ENCODE results near the gene IL12RB1.
"Not testable (repeated sequence)": the region's sequence is repeated elsewhere in the genome, so short reads cannot be mapped to it uniquely, and the experiment has no call there.

Gene IL12RB1

DNA sequence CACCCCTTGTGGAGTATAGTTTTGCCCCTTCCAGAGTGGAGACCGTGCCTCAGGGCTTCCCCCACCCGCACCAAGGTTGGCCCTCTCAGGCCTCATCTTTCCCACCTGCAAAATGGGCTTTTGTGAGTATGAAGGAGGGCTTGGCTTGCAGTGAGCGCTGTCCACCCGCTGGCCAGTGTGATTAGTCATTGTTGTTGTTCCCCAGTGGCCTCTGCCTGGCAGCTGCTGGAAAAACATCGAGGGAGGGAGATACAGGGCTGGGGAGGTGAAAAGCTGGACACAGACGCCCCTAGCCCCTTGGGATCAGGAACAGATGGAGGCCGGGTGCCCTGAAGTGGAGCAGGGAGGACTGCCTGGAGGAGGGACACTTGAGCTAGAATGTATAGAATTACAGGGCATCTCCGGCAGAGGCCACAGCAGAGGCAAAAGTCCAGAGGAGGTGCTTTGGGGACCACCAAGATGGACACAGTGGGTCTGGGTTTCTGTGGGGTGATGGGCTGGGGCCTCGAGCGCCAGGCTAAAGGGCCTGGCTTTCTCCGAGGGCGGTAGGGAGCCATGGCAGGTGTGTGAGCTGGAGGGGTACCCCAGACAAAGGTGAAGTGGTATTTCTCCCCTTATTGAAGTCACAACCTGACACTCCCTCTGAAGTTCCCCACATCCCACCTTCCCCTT is 3.9 kb upstream of the IL12RB1 start:
- in situ Hi-C loops (cut with HindIII; ENCODE audit: low sequenced_read_pairs), result no loop called here

DNA sequence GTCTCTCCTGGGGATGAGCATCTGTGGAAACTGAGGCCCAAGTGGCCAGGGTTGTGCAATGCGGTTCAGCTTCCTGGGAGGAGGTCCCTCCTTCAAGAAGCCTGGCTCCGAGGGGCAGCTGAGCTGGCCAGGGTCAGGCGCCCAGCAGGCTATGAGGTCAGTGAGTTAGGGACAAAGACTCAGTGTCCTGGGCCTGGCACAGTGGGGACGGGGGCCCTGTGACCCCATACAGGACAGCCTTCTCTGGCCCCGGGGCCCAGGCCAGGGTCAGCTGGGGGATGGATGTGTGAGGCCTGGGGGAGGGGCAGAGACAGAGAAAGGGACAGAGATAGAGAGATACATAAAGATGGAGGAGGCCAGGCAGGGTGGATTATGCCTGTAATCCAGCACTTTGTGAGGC is 3.0 kb upstream of the IL12RB1 start:
- in situ Hi-C loops (cut with HindIII; ENCODE audit: low sequenced_read_pairs), result no loop called here

DNA sequence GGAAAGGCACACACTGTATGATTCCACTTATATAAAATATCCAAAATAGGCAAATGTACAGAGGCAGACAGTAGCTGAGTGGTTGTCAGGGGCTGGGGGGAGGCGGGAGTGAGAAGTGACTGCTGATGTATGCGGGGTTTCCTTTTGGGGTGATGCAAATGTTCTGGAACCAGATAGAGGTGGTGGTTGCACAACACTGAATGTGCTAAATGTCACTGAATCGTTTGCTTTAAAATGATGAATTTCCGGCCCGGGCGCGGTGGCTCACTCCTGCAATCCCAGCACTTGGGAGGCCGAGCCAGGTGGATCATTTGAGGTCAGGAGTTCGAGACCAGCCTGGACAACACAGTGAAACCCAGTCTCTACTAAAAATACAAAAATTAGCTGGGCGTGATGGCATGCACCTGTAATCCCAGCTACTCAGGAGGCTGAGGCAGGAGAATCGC is 2.4 kb upstream of the IL12RB1 start:
- in situ Hi-C loops (cut with HindIII; ENCODE audit: low sequenced_read_pairs), result not testable (repeated sequence)

DNA sequence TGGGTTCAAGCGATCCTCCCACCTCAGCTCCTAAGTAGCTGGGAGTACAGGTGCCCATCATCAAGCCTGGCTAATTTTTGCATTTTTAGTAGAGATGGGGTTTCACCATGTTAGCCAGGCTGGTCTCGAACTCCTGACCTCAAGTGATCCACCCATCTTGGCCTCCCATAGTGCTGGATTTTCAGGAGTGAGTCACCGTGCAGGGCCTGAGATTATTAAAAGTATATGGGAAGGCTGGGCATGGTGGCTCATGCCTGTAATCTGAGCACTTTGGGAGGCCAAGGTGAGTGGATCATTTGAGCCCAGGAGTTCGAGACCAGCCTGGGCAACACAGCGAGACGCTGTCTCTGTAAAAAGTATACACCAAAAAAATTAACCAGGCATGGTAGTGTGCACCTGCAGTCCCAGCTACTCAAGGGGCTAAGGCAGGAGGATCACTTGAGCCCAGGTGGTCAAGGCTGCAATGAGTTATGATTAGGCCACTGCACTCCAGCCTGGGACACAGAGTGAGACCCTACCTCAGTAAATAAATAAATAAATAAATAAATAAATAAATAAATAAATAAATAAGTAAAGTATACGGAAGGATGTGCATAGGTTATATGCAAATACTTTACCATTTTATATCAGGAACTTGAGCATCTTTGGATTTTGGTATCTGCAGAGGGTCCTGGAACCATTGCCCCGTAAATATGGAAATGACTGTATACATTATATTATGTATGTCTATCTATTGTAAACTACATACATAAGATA is 854 bp downstream of the IL12RB1 start:
- in situ Hi-C loops (cut with HindIII; ENCODE audit: low sequenced_read_pairs), result no loop called here

DNA sequence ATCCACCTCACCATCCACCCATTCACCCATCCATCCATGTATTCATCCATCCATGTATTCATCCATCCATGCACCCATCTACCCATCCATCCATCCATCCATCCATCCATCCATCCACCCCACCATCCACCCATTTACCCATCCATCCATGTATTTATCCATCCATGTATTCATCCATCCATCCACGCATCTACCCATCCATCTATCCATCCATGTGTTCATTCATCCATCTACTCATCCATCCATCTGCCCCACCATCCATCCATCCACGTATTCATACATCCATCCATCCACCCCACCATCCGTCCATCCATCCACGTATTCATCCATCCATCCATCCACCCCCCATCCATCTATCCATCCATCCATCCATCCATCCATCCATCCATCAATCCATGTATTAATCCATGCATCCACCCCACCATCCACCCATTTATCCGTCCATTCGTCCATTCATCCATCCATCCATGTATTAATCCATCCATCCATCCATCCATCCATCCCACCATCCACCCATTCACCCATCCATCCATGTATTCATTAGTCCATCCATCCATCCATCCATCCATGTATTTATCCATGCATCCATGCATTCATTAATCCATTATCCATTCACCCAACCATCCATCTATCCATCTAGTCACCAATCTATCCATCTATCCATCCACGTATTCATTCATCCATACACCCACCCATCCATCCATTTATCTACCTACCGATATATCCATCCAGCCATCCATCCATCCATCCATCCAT is 2.6 kb downstream of the IL12RB1 start:
- in situ Hi-C loops (cut with HindIII; ENCODE audit: low sequenced_read_pairs), result no loop called here

DNA sequence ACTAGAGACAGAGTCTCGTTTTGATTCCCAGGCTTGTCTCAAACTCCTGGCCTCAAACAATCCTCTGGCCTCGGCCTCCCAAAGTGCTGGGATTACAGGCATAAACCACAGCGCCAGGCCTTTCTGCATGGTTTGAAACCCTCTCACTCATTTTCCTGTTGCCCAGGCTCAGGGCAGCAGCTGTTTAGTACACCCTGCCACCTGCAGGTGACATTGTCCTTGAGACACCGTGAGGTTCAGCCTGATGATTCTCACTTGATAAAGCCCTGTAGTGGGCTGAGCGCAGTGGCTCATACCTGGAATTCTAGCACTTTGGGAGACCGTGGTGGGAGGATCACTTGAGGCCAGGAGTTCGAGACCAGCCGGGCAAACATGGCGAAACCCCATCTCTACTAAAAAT is 12.5 kb downstream of the IL12RB1 start:
- in situ Hi-C loops (cut with HindIII; ENCODE audit: low sequenced_read_pairs), result no loop called here

DNA sequence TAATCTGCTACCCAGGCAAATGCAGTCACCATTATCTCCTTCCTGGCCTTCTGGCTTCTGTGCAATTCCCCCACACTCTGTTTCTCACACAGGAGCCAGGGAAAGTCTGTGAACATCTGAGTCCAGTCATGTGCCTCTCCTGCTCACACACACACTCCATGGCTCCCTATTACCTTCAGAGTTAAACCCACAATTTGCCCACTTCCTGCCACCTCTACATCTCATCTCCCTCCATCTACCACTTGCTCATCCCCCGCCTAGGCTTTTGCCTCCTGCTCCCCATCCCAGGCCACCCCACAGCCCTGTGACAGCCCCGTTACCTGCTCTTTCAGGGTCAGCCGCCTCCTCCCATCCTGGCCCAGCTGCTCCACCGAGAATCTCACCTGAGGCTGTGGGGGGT is 13.5 kb downstream of the IL12RB1 start:
- in situ Hi-C loops (cut with HindIII; ENCODE audit: low sequenced_read_pairs), result no loop called here

DNA sequence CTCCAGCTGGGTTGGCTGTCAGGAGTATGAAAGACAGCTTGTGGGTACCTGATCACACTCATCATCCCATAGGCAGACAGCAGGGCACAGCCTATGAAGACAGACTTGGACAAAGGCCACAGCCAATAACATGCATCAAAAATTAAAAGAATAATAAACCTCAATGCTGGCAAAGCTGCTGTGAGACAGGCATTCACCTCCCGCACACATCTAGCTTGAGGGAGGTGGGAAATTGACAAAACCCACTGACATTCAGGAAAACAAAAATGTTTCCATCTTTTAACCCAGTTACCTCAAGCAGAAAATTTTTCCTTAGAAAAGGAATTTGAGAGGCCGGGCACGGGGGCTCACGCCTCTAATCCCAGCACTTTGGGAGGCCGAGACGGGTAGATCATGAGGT is 14.4 kb downstream of the IL12RB1 start:
- in situ Hi-C loops (cut with HindIII; ENCODE audit: low sequenced_read_pairs), result no loop called here

DNA sequence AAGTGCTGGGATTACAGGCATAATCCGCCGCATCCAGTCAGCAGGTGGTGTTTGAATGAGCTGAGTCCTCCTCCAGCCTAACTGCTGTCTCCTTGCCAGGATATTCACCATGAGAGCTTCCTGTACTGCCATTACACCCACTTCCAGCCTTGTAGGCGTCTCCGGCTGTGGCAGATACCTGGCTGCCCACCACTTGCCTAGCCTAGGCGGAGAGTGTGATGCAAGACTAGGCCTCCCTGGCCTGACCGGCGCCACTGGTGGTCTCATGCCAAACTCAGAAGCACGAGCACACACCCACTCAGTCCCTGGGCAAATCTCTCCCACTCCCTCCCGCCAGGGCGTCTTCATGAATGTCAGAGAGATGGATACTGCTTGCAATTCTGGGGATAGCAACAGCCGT is 16.6 kb downstream of the IL12RB1 start:
- in situ Hi-C loops (cut with HindIII; ENCODE audit: low sequenced_read_pairs), result no loop called here

DNA sequence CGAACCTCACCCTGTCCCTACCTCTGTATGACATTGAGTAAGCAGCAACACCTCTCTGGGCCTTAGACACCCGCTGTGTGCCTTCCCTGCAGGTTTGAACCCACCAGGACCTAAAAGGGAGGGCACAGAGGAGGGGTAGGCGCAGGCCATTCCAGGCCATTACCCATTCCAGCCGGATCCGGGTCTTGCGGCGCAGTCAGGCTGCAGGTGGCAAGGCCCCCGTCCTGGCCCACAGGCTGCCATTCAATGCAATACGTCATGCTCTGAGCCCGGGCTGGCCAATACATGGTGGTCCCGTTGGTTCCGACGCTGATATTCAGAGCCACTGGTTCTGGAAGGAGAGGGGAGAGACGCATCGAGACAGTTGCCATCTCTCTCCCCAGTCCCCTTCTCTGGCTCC is 17.4 kb downstream of the IL12RB1 start:
- in situ Hi-C loops (cut with HindIII; ENCODE audit: low sequenced_read_pairs), result no loop called here

DNA sequence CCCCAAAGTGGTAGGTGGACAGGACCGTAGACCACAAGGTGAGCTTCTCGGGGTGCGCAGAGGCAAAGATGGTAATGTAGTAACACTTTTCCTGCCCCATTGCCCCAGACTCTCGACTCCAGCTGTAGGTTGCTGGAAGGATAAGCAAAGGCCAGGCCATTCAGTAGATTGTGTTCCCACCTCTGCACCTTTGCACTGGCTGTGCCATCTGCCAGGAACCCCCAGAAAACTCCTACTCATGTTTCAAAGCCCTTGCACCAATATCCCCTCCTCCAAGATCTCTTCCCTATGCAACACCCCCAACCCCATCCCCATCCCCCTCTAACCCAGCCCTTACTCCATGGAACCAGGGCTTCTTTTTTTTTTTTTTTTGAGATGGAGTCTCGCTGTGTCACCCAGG is 18.3 kb downstream of the IL12RB1 start:
- in situ Hi-C loops (cut with HindIII; ENCODE audit: low sequenced_read_pairs), result no loop called here

DNA sequence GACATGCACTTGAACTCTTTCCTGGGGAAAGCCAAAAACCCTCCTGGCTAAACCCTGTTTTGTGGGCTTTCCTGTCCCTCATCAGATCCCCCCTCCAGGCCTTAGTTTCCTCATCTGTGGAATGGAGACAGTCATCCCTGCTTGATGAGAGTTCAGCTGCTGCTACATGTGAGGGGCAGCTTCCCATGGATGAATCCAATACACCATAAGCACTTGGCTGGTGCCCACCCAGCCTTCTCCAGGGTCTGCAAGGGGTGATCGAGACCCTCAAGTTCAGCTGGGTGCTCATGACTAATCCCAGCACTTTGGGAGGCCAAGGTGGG is 21.6 kb downstream of the IL12RB1 start:
- in situ Hi-C loops (cut with HindIII; ENCODE audit: low sequenced_read_pairs), result no loop called here

DNA sequence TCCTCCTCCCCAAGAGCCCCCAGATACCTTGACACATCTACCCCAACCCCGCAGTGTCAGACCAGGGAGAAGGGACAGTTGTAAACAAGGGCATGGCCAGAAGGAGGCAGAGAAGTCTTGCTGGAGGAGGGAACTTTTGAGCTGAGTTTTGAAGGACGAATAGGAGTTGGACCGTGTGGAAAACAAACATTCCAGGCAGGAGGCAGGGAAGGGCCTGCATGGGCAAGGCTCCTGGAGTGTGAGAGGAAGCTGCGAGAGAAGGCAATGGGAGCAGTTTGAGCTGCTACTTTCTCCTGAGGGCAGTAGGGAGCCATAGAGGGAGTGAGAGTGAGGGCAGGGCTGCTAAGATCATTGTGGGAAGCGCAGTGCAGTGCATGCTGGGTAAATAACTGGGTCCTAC is 23.3 kb downstream of the IL12RB1 start:
- in situ Hi-C loops (cut with HindIII; ENCODE audit: low sequenced_read_pairs), result no loop called here

DNA sequence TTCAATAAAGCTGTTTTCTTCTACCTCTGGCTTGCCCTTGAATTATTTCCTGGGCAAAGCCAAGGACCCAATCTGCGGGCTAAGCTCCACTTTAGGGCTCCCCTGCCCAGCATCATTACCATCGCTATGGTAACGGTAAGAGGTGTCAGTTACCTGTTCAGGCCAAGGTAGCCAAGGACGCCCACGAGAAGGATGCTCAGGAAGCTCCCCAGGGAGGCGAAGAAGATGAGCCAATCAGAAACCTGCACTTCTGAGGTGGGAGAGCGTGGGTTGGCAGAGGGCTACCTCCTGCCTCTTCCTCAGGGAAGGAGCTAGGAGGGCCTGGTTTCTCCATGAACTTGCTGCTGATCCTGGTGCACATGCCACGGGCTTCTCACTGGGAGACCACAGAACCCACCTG is 24.7 kb downstream of the IL12RB1 start:
- in situ Hi-C loops (cut with HindIII; ENCODE audit: low sequenced_read_pairs), result no loop called here

DNA sequence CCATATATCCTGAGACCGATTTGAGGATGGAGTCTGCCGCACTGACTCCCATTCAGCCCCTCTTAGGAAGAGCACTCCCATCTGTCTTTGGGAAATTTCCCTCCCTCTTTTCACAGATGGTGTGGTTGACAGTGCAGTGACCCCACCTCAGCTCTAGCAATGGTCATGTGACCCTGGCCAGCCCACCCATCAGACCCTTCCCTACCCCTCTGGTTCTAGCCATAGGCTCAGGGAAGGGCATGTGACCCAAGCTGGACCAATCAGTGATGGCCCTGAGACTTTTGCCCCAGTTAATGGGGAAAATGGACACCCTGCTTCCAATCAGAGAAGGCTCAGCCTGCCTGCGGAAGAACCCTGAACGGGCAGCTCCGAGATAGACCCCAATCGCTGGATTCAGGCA is 26.3 kb downstream of the IL12RB1 start:
- in situ Hi-C loops (cut with HindIII; ENCODE audit: low sequenced_read_pairs), result no loop called here

DNA sequence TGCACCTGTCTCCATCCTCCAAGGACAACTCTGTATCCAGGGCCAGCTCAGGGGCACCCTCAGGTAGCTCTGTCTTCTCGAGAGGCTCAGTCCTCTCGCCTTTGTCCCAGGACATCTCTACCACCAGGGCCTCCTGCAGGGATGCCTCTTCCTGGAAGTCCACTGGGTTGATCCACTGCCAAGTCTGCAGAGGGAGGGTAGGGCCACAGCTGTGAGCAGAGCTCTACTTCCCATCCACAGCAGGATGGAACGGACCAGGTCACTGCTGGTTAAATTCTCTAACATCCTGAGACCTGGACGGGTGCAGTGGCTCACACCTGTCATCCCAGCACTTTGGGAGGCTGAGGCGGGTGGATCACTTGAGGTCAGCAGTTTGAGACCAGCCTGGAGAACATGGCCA is 26.8 kb downstream of the IL12RB1 start:
- in situ Hi-C loops (cut with HindIII; ENCODE audit: low sequenced_read_pairs), result no loop called here

DNA sequence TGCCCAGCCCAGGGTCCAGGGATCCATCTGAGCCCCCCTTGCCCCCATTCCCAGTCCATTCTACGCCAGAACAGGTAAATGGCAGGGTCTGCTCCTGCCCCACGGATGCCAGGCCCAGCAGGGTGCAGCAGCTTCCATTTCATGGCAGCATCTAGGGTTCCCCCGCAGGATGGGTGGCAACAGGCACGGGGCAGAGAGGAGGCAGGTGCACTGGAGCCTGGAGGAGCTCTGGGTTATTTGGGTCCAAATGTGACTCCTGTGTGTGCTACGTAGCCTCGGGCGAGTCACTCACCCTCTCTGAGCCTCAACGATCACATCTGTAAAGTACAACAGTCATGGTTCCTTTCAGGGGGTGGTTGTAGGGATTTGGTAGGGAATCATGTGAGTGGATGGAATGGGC is 27.4 kb downstream of the IL12RB1 start:
- in situ Hi-C loops (cut with HindIII; ENCODE audit: low sequenced_read_pairs), result no loop called here

DNA sequence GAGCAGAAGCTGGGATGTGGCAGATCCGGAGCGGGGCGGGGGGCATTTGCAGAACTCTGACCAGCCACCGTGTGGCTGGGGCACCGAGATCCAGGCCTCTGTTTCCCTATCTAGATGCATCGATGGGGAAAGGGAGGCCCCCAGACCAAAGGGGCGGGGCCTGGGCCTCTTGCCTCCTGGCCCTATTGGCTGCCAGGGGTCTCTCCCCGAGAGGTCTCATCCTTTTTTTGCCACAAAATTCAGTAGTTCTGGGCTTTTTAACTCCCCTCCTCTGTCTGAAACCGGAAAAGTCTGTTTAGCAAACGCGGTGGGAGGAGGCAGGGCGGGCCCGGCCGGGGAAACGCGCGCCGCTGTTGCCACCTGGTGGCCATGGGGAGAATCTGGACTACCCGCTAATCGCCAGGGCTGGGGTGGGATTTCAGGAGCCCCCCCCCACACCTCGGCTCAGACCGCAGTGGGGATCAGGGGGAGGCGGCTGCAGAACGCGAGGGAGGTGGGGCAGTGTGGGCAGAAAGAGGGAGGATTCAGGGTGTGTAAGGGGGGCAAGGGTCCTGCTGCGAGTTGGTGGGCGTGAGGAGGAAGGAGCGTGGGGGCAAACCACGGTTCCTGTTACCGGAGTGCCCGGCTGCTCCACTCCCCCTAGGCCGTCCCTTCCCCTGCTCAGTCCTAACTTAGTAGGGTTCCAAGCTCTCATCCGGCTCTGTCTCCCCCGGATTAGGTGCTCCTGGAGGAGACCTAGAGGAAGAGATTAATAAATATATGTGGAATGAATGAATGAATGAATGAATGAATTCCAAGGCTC is 28.3 kb downstream of the IL12RB1 start:
- in situ Hi-C loops (cut with HindIII; ENCODE audit: low sequenced_read_pairs), result no loop called here

DNA sequence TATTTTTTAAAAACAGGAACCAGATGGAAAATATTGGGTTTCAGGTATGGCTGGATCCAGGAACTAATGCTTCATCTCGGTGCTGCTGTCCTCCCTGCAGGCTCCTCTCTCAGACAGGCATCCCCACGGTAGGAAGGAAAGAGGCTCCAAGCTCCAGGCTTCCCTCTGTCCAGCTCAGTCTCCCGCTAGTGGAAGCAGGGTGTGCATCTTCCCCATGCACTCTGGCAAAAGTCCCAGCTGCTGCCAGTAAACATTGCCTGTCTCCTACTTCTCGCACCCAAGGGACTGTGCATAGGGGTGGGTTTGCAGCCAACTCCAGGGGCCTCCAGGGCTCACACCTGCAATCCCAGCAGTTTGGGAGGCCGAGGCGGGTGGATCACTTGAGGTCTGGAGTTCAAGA is 29.2 kb downstream of the IL12RB1 start:
- in situ Hi-C loops (cut with HindIII; ENCODE audit: low sequenced_read_pairs), result no loop called here

DNA sequence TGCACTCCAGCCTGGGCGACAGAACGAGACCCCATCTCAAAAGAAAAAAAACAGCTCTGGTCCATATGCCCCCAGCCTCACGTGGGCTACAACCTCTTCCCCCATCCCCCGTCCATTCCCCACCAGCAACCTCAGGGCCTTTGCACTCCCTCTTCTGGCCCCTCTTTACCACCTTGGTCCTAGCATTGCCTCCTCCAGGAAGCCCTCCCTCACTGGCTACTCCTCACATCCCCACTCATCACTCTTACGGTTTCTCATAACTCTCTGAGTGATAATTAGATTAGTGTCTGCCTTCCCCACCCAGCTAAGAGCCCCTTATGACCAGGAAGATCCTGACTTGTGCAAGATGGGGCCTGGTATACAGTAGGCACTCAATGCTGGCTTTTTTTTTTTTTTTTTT is 30.8 kb downstream of the IL12RB1 start:
- in situ Hi-C loops (cut with HindIII; ENCODE audit: low sequenced_read_pairs), result no loop called here

DNA sequence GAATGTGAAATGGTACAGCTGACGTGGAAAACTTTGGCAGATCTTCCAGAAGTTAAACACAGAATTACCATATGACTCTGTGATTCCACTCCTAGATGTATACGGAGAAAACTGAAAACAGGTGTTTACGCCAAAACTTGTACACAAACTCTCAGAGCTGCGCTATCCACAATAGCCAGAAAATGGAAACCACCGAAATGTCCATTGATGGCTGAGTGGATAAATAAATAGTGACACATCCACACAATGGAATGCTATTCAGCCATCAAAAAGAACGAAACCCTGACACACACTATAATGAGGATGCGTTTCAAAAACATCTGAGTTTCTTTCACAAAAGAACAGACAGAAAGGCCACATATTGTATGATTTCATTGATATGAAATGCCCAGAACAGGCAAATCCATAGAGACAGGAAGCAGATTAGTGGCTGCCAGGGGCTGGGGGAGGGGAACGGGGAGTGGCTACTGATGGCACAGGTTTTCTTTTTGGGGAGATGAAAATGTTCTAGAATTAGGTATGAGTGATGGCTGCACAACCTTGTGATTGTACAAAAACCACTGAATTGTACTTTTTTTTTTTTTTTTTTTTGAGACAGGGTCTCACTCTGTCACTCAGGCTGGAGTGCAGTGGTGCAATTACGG is 33.0 kb downstream of the IL12RB1 start:
- in situ Hi-C loops (cut with HindIII; ENCODE audit: low sequenced_read_pairs), result no loop called here
